GM19023 (cell line): Measurements from ENCODE around the gene NGDN.

ENCODE experiments used
- ATAC-seq: cut with Tn5 transposase; IDR thresholded peaks from one replicate; pipeline ENCODE4 v1.9.1; 2021; ENCODE audit warnings: mild to moderate bottlenecking, moderate library complexity; ENCODE audit not compliant: unreplicated experiment

The NGDN gene

DNA sequence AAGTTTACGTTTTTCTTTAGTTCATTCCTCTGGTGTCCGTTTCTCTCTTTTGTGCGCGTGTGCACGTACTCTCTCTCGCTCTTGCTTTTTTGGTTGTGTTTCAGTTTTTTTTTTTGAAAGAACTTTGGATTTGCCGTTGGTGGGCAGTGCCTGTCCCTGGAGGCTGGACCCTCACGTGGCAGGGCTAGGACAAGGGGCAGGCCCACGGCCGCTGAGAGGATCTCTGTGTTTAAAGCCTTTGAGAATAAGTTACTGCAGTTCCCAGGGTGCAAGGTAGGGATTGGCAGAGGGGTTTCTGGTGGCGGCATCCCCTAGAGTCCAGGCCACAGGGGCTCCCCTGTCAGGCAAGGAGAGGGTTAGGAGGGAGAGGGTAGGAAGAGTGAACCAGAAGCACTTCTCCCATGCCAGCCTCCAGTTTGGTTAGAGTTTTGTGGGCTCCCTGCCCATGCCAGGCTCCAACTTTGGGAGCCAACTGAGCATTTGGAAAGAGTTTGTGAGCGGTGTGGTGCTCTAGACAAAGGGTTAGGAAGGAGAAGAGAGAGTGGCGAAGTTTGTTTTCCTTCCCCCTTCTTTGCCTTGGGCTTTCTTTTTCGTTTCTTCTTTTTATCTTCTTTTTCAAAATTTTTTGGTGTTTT lies 51.5 kb downstream of the NGDN start:
- ATAC-seq: no peak

GRCh38 chr14:23521785-23522640 lies 52.5 kb downstream of the NGDN start:
- ATAC-seq: no peak

- no peak for ATAC-seq
These were observed 53.2 kb downstream of the NGDN start for GRCh38 chr14:23522643-23523198.

GRCh38 chr14:23523229-23524016 lies 53.9 kb downstream of the NGDN start:
- ATAC-seq: no peak

DNA sequence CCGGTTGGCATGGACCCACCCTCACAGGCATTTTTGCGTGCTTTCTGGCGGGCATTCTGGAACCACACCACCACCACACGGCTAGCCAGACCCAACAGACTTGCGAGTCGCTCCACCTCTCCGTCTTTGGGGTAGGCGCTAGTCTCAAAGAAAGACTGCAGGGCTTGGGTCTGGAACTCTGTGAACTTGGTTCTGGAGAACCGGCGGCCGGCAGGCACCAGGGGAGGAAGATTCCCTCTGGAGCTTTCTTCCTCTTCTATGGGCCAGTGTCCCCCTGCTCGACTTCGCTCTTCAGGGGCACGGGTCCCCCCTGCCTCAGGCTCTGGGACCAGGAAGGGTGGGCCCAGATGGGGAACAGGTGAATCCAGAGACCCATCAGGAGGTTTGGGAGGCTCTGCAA lies 55.5 kb downstream of the NGDN start:
- ATAC-seq: no peak

DNA sequence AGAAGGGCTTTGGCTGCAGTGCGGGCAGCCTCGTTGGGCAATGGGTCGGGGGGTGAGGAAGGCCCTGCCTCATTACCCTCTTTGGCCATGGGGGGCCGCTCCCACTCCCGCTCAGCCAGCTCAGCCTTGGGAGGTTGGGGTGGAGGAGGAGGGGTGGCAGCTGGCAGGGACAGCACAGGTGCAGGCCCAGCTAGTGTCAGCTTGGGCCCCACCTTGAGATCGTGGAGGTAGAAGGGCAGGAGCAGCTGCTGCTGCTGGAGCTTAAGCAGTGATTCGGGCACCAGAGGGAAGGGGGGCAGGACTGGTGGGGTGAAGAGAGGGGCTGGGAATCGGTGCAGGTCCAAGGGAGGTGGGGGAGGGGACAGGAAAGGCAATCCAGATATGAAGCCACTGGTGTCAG lies 56.1 kb downstream of the NGDN start:
- no peak for ATAC-seq
